GM21576 (cell line): ENCODE results near the gene DCLK3.

Experiments used
- ATAC-seq: cut with Tn5 transposase; IDR thresholded peaks from one replicate; pipeline ENCODE4 v1.9.1; 2021; ENCODE audit warnings: mild to moderate bottlenecking, moderate library complexity; ENCODE audit not compliant: unreplicated experiment

The DCLK3 gene

DNA sequence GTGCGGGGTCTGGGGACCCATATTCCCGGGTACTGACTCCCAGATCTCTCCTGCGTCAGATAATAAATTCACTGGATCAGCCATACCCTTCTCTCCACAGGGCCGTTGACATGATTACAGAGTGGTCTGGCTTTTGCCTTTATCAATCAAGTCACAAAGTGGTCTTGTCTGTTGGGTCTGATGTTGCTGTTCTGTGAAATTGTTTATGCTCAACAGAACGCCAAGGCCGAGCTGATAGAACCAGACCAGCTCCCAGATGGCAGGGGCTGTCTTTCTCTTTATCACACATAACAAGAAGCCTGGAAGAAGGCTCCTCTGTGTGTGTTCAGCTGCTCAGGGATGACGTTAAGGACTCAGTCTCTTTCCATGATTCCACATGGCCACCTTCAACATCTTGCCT lies 751 bp upstream of the DCLK3 start:
- no peak for ATAC-seq

DNA sequence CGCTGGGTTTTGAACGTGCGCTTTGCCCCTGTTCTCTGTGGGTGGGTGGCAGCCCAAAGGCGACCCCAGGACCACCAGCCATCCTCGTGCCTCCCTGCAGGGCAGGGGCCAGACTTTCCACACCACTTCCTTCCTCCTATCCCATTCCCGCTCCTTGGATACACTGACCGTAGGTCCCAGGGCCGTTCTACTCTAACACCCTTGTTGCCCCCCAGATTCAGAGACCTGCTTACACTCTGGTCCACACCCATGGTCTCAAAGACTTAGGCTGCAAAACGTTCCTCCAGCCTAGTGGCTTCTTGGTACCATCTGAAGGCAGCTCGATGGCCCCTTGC lies 318 bp upstream of the DCLK3 start:
- no peak for ATAC-seq

DNA sequence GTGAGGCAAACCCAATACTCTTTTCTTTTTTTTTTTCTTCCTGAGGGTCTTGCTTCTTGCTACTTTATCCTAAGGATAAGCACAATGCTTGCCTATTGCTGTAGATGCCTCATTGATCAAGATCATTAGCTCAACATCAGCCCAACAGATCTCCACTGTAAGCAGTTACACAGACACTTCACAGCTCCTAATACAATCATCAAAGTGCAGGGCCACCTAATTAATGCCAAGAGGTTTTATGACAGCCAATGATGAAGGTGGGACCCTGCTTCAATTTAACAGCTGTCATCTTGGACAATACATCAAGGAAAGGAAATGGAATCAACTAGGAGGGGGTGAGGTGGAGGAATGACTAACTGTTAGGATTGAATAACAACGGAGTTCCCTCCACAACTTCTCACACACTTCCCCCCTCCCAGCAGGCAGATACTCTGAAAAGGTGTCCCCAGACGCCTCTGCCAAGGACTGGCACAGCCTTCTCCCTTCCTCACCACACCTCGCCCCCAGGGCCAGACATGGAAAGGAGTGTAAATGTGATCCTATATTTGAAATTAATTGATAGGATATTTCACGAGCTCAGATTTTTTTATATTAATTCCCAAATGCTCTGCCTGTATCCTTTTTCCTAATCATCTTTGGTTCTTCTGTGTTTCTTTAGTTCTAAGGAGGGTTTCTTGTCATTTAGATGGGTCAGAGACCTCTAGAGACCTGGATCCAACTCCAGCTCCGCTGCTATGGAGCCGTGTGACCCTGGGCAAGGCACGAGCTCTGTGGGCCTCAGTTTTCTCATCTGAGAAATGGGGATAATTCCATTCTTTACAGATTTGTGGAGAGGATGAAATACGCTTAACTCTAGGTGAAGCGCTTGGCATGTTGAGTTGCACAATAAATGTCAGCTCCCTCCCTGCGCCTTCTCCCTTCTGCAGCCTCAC lies 1.2 kb downstream of the DCLK3 start:
- no peak for ATAC-seq

DNA sequence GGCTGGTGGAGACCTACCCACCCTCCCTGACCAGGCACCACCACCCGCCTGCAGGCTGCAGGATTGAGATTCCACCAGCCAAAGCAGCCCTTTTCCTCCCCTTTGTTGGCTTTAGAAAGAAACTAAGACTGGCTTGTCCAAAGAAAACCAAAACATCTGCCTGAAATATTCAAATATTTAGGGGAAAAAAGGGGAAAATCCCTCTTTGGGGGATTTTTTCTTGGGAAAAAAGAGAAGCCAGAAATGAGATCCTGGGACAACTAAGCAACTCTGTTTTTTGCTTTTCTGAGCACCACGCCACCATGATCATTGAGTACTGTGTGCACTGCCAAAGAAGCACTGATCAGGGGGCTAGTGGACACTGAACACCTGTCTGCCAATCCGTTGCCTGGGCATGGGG lies 2.6 kb downstream of the DCLK3 start:
- ATAC-seq, result no peak

DNA sequence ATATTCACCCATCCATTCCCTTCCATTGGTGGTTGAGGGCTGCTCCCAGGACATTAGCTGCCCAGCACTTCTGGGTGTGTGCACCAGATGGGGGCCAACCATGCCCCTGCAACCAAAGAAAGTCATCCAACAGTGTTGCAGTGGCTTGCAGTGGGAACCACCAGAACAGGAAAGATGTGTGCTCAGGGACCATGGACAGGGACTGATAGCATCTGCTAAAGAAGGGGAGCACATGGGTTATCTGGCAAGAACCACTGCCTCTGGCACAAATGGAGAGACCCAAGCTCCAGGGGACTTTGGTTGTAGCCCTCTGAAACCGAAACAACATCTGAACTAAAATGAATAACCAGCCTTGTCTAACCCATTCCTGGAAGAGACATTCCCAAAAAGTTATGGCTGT lies 8.1 kb downstream of the DCLK3 start:
- no peak for ATAC-seq

DNA sequence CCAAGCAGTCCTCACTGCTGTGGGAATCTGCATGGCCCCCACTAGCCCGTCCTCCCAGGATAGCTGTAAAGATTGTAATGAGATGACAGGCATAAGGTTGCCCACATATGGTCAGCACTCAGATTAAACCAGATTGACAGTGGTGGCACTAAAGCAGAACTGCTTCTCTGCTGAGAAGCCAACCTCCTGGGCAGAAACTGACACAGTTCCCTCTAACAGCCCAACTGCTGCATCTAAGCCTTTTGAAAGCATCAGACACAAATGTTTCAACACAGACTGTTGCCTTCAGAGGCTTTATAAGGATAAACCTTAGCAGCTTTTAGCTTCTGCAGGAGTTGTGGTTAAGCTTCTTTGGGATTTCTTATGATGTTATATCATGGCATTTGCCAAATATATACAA lies 13.0 kb downstream of the DCLK3 start:
- no peak for ATAC-seq

DNA sequence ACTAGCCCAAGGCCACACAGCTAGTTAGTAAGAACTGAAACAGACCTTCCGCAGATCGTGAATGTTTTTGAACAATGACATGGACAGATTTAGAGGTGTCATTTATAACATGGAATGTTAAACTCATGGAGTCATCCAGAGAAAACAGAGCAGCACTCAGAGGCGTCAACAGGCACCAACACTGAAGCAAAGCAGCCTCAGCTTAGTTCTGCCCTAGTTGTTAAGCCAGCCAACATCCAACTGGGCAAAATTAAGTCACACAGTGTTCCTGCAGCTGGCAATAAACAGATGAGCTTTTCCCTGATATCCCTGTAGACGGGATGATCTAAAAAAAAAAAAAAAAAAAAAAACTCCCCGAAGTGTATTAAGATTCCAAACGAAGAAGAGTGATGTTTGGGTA lies 13.6 kb downstream of the DCLK3 start:
- ATAC-seq, result no peak

DNA sequence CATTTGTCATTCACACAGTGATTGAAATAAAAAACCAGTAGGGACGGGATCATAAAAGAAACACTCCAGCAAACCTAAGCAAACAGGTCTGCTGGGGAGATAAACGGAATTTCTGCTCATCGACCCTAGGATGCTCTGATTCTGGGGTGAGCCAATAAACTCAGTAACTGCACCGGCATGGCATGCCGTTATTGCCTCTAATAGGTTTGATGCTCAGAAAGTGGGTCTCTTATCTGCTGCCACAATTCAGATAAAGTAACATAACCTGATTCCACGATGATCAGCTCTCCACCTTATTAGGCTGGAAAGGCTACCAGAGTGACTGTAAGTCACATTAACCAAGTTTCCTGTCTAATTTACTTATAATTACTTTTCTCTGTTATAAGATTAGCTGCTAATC lies 19.6 kb downstream of the DCLK3 start:
- ATAC-seq, result no peak

DNA sequence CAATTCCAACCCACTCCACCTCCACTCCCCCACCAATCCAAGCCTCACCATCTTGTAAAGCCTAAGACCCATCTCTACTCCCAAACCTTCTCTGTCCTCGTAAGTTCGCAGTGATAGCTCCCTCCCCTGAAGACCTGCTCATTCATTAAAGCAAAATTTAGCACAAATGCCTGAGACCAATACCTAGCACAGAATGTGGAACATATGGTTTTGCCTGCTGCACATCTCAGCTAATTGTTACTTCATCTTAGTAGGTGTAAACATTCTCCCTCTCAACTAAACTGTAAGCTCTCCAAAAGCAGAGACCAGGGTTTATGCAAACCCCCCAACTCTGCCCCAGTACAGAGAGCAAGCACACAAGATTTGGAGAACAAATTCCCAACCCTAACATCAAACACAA lies 20.5 kb downstream of the DCLK3 start:
- no peak for ATAC-seq

DNA sequence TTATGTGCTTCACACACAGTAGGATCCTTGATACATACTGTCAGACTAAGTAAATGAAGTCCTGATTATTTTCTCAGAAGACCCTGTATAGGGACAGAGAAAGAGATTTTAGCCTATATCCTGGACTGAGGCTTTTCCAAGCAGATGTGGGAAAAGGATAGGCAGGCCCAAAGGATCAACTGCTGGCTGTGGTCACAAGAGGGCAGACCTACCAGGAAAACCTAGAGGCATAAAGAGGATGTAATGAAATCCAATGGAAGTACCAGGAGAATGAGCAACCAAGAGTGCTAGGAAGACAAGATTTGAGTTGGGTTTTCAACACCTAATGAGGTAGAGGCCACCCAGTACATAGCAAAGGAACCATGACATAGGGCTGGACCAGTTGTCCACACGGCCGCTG lies 23.1 kb downstream of the DCLK3 start:
- ATAC-seq, result no peak

DNA sequence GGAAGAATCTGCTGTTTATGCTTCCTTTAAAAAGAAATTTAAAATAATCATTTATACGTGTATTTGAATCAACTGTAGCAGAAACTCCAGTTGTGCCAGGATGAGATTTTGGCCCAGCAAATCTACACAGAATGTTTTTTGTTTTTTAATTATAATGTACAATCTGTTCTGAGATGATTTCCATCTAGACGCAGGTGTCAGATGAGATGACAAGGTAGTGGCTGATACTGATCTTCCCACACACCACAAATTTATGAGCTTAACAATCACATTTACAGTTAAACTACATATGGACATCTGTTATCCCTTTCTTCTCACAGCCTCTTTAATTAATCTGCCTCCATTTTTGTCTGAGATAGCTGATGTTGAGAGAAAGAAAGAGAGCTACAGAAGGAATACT lies 23.6 kb downstream of the DCLK3 start:
- no peak for ATAC-seq

DNA sequence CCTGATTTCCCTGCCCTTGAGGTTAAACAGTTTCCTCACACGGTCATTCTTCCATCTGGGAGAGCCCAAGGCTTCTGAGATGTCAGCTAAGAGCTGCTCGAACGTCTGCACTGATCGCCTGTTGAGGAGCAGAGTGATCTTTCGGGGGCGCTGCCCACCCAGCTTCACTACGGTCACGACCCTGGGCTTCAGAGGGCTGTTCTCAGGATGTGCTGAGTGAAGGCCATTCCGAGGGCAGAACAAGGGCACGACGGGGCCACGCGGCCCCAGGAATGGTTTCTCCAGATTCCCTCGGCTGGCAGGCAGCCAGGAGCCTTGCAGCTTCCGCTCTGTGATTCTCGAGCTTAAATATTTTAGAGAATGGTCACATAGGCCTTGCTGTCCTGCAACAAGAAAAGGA lies 25.7 kb downstream of the DCLK3 start:
- ATAC-seq, result no peak

DNA sequence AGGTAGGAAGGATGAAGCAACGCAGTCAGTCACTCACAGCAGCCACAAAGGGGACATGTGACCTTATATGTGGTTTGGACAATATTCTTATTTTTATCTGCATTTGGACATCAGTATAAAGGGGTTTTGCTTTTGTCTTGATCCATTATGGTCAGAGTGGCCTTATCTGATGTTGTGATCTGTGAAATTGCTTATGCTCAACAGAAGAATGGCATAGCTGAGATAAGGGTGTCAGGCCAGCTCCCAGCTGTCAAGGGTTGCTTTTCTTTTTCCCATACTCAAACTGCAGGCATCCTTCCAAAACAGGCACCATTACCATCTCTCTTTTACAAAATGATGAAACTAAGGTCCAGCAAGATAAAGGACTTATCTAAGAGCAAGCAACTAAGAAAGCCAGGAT lies 28.1 kb downstream of the DCLK3 start:
- no peak for ATAC-seq

DNA sequence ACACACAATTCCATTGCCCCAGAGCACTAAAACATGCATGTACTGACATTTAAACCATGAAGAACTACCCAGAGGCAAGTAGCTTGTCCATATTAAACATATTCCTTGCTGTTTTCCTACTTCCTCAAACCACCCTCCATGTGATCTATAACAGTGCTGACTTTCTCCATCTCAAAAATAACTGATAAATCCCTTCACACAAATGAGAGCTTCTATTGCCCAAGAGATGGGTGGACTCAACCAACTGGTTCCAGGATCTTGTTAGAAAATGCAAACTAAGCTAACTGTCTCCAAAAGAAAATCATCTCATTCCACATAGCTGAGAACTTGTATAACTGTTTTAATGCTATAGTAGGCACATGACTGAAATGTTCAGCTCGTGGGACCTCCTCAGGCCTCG lies 29.6 kb downstream of the DCLK3 start:
- no peak for ATAC-seq

DNA sequence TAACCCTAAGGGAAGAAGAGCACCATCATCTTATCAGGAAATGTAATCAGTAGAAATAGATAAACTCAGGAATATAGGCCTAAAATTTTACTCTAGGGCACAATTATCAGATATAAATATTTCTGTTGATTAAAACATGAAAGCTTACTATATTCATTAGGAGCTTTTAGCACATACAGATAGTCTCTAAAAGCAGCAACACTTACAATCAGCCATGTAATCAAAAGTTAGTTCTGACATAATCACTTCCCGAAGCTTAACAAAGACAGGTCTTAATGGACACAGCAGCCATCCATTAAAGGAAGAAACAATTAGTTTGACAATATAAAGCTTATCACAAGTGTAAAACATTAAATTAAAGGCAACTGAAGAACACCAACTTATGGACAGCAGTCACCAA lies 30.6 kb downstream of the DCLK3 start:
- ATAC-seq, result no peak

DNA sequence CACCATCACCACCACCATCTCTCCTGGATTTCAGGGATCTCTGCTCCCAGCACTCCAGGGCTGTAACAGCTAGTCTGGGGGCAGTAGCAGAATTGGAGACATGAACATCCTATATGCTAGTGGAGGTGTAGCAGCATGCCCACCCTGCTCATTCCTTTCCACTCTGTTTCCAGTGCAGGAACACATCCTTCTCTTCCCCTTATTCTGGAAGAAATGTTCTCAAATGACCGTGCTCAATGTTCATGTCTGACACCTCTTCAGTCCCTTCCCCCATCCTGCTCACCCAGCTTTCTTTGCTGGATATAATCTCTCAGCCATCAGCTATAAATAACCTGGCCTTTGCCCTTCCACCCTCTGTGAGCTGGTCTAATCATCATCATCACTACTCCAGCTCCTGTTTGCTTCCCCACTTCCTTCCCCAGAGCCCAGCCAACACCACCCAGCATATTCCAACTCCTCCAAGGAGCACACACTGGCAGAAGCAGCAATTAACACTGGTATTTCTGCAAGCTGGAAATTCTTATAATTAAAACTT lies 31.1 kb downstream of the DCLK3 start:
- no peak for ATAC-seq

DNA sequence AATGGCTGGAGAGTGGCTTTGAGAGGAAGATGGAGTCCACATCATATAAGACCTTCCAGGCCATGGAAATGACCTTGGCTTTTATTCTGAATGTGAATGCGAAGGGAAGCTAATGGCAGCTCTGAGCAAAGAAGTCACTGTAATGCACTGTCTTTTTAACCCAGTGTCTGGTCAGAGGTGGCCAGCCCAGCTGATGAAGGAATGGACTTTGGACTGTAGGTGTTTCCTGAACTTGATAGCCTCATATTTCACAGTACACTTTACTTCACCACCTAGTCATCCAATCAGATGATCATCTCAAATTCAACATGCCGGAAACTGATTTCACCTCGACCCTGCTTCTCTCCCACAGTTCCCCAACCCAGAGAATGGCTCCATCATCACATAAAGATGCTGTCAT lies 33.4 kb downstream of the DCLK3 start:
- no peak for ATAC-seq

DNA sequence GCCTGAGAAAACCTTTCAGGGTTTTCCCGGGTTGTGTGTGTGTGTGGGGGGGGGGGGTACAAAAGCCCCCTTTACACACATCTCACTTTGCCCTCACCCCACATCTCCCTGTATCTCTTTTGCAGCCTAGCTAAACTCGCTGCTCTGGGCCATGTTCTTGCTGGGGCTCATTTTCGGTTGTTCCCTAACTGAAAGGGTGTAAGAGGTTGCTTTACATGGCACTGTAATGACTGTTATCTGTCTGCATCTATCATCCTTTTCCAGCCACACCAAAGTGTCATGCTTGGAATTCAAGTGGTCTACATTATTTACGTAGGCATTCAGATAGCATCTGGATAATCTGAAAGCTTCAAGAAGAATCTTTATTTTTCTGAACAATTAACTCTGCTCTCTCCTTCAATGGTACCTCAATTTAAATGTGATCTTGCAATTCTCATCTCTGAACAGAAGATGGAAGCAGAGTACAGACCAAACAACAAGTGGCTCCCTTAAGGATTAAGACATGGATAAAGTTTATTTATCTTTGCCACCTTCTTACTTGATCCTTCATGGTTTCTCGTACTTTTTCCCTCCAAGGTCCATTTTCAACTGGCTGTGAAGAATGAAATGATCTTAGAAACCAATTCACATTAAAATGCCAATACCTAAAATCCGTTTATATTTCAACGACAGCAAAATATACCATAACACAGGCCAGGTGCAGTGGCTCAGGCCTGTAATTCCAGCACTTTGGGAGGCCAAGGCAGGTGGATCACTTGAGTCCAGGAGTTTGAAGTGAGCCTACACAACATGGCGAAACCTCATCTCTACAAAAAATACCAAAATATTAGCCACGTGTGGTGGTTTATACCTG lies 34.9 kb downstream of the DCLK3 start:
- no peak for ATAC-seq

DNA sequence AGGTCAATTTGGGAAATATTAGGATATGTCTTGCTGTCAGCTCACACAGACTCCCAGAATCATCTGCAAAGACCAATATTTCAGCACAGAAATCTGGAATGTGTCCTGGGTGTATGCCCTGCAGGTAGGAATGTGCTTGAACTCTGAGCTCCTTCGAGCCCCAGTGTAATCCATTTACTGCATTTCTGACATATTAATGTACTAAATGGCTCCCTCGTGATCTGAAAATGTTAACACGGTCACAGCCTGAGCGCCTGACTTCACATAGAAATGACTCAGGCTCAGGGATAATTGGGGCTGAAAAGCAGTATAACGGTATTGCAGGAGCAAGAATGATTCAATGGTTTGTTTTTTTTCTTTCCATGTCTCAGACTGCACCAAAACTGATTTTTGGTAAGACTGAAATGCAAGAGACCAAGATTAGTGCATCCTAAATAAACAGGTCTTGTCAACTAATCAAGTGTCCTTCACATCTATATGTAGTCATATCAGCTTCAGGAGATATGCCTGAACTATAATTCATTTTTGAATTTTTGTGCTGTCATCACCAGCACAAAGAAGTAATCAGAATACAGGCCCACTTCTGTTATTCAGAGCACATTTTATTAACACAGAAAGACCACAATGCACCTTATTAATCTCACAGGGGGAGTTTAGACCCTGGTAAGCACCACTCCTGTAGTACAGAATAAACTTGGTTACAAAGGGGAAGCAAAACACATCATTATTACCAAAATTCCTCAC lies 49.8 kb downstream of the DCLK3 start:
- no peak for ATAC-seq

DNA sequence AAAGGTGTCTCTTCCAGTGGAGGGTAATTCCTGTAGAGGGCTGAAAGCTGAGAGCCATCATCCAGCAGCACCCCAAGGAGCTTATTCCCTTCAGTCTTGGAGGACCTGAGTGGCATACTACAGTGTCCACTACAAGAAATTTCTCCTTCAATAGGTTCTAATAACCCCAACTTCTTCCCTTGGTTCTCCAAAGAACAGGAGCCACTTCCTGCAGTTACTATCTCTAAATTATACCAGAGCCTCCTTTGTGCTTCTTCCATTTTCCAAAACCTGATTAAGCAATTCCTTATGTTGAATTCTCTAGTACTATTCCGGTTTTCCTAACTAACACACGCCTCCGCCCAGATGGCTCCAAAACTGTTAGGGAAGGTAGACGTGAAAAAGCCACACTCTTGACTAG lies 50.4 kb downstream of the DCLK3 start:
- no peak for ATAC-seq

DNA sequence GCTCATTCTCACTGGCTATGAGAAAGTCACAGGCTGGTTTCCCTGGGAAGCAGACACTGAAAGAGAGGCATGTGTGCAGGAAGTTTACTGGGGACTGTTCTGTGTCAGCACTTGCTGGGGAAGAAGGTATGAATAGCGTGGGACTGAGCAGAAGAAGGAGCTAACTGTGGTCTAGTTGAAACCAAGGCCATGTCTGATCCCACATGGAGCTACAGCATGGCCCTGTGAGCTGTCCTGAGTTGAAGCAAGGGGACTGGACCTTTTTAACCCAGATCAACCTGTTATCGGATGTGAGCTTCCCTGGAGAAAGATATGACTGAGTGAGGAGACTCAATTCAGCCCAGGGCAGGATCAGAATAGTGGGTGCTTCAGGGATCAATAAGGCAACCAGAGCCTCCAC lies 53.7 kb downstream of the DCLK3 start:
- no peak for ATAC-seq
